ENCODE results near the gene F11. TPM values are rescaled to one million over a fixed set of nuclear protein-coding genes. Genes with fewer than 3 reads are reported as not detected.

The F11 gene
- total and polyA plus RNA-seq, 2 donors (not counting 3 experiments of a cell fraction or from before 2014, with no cell fraction given) = not detected

GRCh38 chr4:186294160-186294559 is 28.2 kb downstream of the F11 start:
- Histone ChIP-seq H3K27me3 (ENCODE audit: control insufficient read depth in 2 of 2, insufficient read depth in 2 of 2, low read length in 2 of 2) (peaks cover 0 to 2% of the 10 kb centered on the region in 2 experiments), H3K27ac (ENCODE audit: insufficient read depth, low read depth, low read length) (no peak overlapping the region), H3K4me1 (ENCODE audit: control insufficient read depth, extremely low read depth, insufficient read depth, low read length) (no peaks in the 10 kb centered on the region), H3K9me3 (replicated peaks; ENCODE audit: control insufficient read depth, insufficient read depth, low read length) (no peaks in the 10 kb centered on the region), H3K4me2 (ENCODE audit: insufficient read depth, low read length) (no peak overlapping the region), H2AFZ (ENCODE audit: low read depth, low read length) (no peak overlapping the region), H3K9ac (replicated peaks; ENCODE audit: extremely low read depth, insufficient read depth, low read length) (no peak overlapping the region), H4K20me1 (replicated peaks; ENCODE audit: control insufficient read depth, extremely low read depth, insufficient read depth, low read length) (no peaks in the 10 kb centered on the region), H3K4me3 (replicated peaks in 1 of 3; ENCODE audit: insufficient read depth in 1 of 3, low read depth in 1 of 3, low read length in 3 of 3) (no peak overlapping the region), H3K36me3 (ENCODE audit: control insufficient read depth in 2 of 2, extremely low read depth in 1 of 2, insufficient read depth in 2 of 2, low read length in 2 of 2) (no peaks in the 10 kb centered on the region), H3K79me2 (ENCODE audit: control insufficient read depth, insufficient read depth, low read length) (no peaks in the 10 kb centered on the region), H3K9me1 (replicated peaks; ENCODE audit: control insufficient read depth, extremely low read depth, insufficient read depth, low read length) (no peaks in the 10 kb centered on the region)
- POLR2A ChIA-PET = no interaction called here
- intact Hi-C loops (cut with micrococcal nuclease) (no loop called here), dilution Hi-C loops (cut with MboI; ENCODE audit: extremely low pct_ligation_motif_present, low sequenced_read_pairs) (no loop called here)
- no TSS peak for BruUV-seq (replicated peaks)
- FAIRE-seq (no peak), DNase-seq (ENCODE audit: low read depth, low spot score) (no peak)
- CTCF ChIA-PET = no interaction called here
- TF ChIP-seq MAX (IDR thresholded peaks at IDR 0.05; ENCODE audit: insufficient read depth, insufficient read length) = no peak
- no peak for TF ChIP-seq MYC (IDR thresholded peaks at IDR 0.05; ENCODE audit: low read depth, low read length)
- no peak for TF ChIP-seq FOS (IDR thresholded peaks at IDR 0.05; ENCODE audit: borderline replicate concordance, insufficient read depth, low read length)
- no peak for TF ChIP-seq JUN (IDR thresholded peaks at IDR 0.05; ENCODE audit: borderline replicate concordance, insufficient read depth, insufficient read length, low read depth)
- no peak for TF ChIP-seq EZH2 (IDR thresholded peaks at IDR 0.05; ENCODE audit: borderline replicate concordance, low read depth, low read length, severe bottlenecking)
- TF ChIP-seq GATA2 (IDR thresholded peaks at IDR 0.05; ENCODE audit: insufficient read depth, insufficient read length, low read depth, low read length) = no peak
- TF ChIP-seq CTCF (IDR thresholded peaks at IDR 0.05; ENCODE audit: extremely low read depth in 1 of 2, insufficient read depth in 1 of 2, low read depth in 1 of 2, low read length in 2 of 2) = no peak
- TF ChIP-seq POLR2AphosphoS5 (IDR thresholded peaks at IDR 0.05; ENCODE audit: insufficient read depth, low read depth, low read length) = no peak
- TF ChIP-seq POLR2A (IDR thresholded peaks at IDR 0.05; ENCODE audit: low read depth, low read length) = no peak
